Fibroblast of pulmonary artery (primary cell): ENCODE results near the gene CASP5.

ENCODE experiments used
- DNase-seq: peaks from one replicate; pipeline ENCODE4 v3.0.0-alpha.2; 2010; ENCODE audit warnings: low read depth
- H3K4me3 ChIP-seq: replicated peaks from 2 replicates; pipeline ENCODE4 v1.5.1; 2011; ENCODE audit warnings: low read depth, mild to moderate bottlenecking, control low read depth, low read length, moderate library complexity
- CTCF ChIP-seq: IDR thresholded peaks from 2 replicates; pipeline ENCODE4 v1.5.1; 2011; ENCODE audit warnings: mild to moderate bottlenecking, control low read depth, low read length, inconsistent platforms; ENCODE audit errors: missing control alignments

The CASP5 gene

GRCh38 chr11:104956528-104956927 is 66.4 kb downstream of the CASP5 start:
- DNase-seq, result peak; percentile 21
- TF ChIP-seq CTCF, result no peak
- no peak overlapping the region for H3K4me3 ChIP-seq

GRCh38 chr11:104946907-104947306 is 76.1 kb downstream of the CASP5 start:
- TF ChIP-seq CTCF, result peak; percentile 54

More at GRCh38 chr11:104946907-104947306, 76.1 kb downstream of the CASP5 start:
- peak; percentile 69 for DNase-seq
- no peak overlapping the region for H3K4me3 ChIP-seq
